BLaER1 treated with 17β-estradiol and CSF1 and Interleukin-3, amounts not matched to agents 10 nM and 100 nM (cell line): ENCODE results near the gene OR5C1.
"Not testable (repeated sequence)": the region's sequence is repeated elsewhere in the genome, so short reads cannot be mapped to it uniquely, and the experiment has no call there.

ENCODE experiments used
- H3K27ac ChIP-seq, 11 experiments: shearing (Covaris generic); formaldehyde crosslinking; 2 replicates each; pipeline ENCODE4 v1.8.1; 2022
- H3K27me3 ChIP-seq, 11 experiments: shearing (Covaris generic); formaldehyde crosslinking; 2 replicates each; pipeline ENCODE4 v1.8.1; 2022
- H3K36me3 ChIP-seq, 11 experiments: shearing (Covaris generic); formaldehyde crosslinking; 2 replicates each; pipeline ENCODE4 v1.8.1; 2022
- H3K4me1 ChIP-seq, 10 experiments: shearing (Covaris generic); formaldehyde crosslinking; 2 replicates each; pipeline ENCODE4 v1.8.1; 2022
- H3K4me2 ChIP-seq, 11 experiments: shearing (Covaris generic); formaldehyde crosslinking; 2 replicates each; pipeline ENCODE4 v1.8.1; 2022
- H3K4me3 ChIP-seq, 10 experiments: shearing (Covaris generic); formaldehyde crosslinking; 2 replicates each; pipeline ENCODE4 v1.8.1; 2022
- H3K9ac ChIP-seq, 11 experiments: shearing (Covaris generic); formaldehyde crosslinking; 2 replicates each; pipeline ENCODE4 v1.8.1; 2022
- H3K9me3 ChIP-seq, 11 experiments: shearing (Covaris generic); formaldehyde crosslinking; replicated peaks in 1 of 11; 2 replicates each; pipeline ENCODE4 v1.8.1; 2022
- H4K20me1 ChIP-seq, 11 experiments: shearing (Covaris generic); formaldehyde crosslinking; 2 replicates each; pipeline ENCODE4 v1.8.1; 2022
- Cebpa-rat ChIP-seq, 11 experiments: shearing (Covaris generic); IDR thresholded peaks; 2 replicates each; pipeline ENCODE4 v1.8.1; 2022

The OR5C1 gene

GRCh38 chr9:122832194-122832593 is 43.5 kb downstream of the OR5C1 start:
- no peak for TF ChIP-seq Cebpa-rat (IDR thresholded peaks at IDR 0.05)
- peaks cover 0 to 8% (median 6%) of the 10 kb centered on the region in 11 experiments; a peak in 10 of 22 replicates for H4K20me1 ChIP-seq
- no peak overlapping the region for H3K9ac ChIP-seq
- no peaks in the 10 kb centered on the region for H3K9me3 ChIP-seq
- no peak overlapping the region for H3K4me3 ChIP-seq
- H3K4me1 ChIP-seq = peaks cover 17 to 41% (median 30%) of the 10 kb centered on the region in 10 experiments
- H3K36me3 ChIP-seq = no peaks in the 10 kb centered on the region
- peak overlapping the region in 3 of 11 experiments; percentile 11 to 42 (median 20); a peak in 4 of 22 replicates for H3K27ac ChIP-seq
- peak overlapping the region in 3 of 11 experiments; percentile 1 to 34 (median 17); a peak in 4 of 22 replicates for H3K4me2 ChIP-seq
- H3K27me3 ChIP-seq = no peaks in the 10 kb centered on the region

- peak overlapping the region in 9 of 11 experiments; percentile 1 to 76 (median 59); a peak in 17 of 22 replicates for H3K27ac ChIP-seq
- H3K4me1 ChIP-seq = peaks cover 12 to 32% (median 25%) of the 10 kb centered on the region in 10 experiments
- no peaks in the 10 kb centered on the region for H3K36me3 ChIP-seq
- H3K27me3 ChIP-seq = no peaks in the 10 kb centered on the region
- peak overlapping the region; percentile 46 to 89 (median 77) for H3K4me2 ChIP-seq
- no peaks in the 10 kb centered on the region for H4K20me1 ChIP-seq
- H3K4me3 ChIP-seq = peak overlapping the region in 8 of 10 experiments; percentile 0 to 40 (median 24); a peak in 8 of 20 replicates
- TF ChIP-seq Cebpa-rat (IDR thresholded peaks at IDR 0.05) = no peak
- H3K9ac ChIP-seq = peak overlapping the region in 8 of 11 experiments; percentile 12 to 63 (median 50); a peak in 13 of 22 replicates
- peaks cover 0 to 10% (median 0%) of the 10 kb centered on the region in 11 experiments; a peak in 3 of 22 replicates for H3K9me3 ChIP-seq
These were observed 46.6 kb downstream of the OR5C1 start for GRCh38 chr9:122835313-122835731.

GRCh38 chr9:122837266-122837850 is 48.6 kb downstream of the OR5C1 start:
- H3K9ac ChIP-seq = no peak overlapping the region
- peaks cover 0 to 10% (median 0%) of the 10 kb centered on the region in 11 experiments; a peak in 3 of 22 replicates for H3K9me3 ChIP-seq
- H3K27me3 ChIP-seq = no peaks in the 10 kb centered on the region
- H3K4me1 ChIP-seq = peaks cover 12 to 28% (median 20%) of the 10 kb centered on the region in 10 experiments
- no peaks in the 10 kb centered on the region for H3K36me3 ChIP-seq
- TF ChIP-seq Cebpa-rat (IDR thresholded peaks at IDR 0.05) = no peak
- H4K20me1 ChIP-seq = no peaks in the 10 kb centered on the region
- no peak overlapping the region for H3K4me2 ChIP-seq
- no peak overlapping the region for H3K4me3 ChIP-seq
- H3K27ac ChIP-seq = 0 out of 22 replicates have a peak overlapping the region, but pooled peaks of 1 of the 11 experiments have one; percentile 12

- peaks cover 12 to 25% (median 17%) of the 10 kb centered on the region in 10 experiments for H3K4me1 ChIP-seq
- H3K4me3 ChIP-seq, H4K20me1 ChIP-seq, H3K9me3 ChIP-seq, H3K27me3 ChIP-seq, H3K27ac ChIP-seq, H3K36me3 ChIP-seq, H3K9ac ChIP-seq, H3K4me2 ChIP-seq: not testable (repeated sequence)
These were observed 49.7 kb downstream of the OR5C1 start for GRCh38 chr9:122838441-122838840.
